Measurements from ENCODE around the gene KRT33B.
"Not testable (repeated sequence)": the region's sequence is repeated elsewhere in the genome, so short reads cannot be mapped to it uniquely, and the experiment has no call there.

KRT33B gene

DNA sequence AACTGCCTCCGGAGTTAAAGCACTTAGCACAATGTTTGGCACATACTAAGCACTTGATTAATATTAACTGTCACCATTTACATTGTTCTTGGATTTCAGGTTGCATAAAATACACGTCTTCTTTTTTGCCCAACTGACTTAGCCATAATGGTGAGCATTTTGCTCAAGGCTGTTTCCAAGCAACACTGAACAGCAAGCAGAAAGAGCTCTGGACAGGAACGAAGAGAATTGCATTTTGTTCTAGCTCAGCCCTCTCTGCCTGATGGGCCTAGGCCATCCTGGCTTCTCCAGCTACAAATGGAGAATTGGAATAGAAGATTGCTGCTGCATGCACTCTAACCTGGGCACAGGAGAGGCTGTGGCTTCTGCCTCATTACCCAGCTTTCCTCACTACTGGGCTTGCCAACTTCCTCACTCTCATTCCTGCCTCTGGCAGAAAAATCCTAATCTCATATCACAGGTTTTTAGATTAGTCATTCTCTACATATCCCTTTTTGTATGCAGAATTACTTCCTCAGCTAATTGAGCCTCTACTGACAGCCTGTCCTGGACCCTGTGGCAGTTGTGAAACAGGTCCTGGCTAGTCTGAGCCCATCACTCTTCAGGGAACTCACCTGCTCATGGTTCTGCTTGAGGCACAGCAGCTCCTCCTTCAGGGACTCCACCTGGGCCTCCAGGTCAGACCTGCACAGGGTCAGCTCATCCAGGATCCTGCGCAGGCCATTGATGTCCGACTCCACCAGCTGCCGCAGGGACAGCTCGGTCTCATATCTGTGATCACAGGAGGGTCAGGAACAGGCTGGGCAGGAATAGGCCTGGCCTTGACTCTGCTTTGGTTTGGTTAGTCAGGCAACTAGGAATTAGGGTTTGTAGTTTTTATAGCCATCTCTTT is 21.5 kb downstream of the KRT33B start:
- no peak for DNase-seq (ENCODE audit: low read depth in 2 of 2)

DNA sequence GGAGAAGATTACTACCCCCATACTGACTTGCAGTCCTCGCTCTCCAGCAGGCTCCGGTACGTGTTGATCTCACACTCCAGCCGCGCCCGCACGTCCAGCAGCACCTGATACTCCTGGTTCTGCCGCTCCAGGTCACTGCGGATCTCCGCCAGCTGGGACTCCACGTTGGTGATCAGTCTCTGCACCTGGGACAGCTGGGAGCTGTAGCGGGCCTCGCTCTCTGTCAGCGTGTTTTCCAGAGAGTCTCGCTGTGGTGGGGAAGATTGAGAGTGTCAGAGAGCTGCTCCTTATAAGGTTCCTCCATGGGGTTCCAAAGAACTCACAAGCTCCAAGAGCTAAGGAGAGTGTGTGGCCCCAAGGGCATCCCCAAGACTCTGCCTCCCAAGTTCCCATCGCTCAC is 23.2 kb downstream of the KRT33B start:
- not testable (repeated sequence) for DNase-seq (ENCODE audit: low read depth in 2 of 2)

GRCh38 chr17:41345992-41346391 is 23.6 kb downstream of the KRT33B start:
- DNase-seq (ENCODE audit: low read depth in 2 of 2): no peak

GRCh38 chr17:41343029-41343428 is 26.6 kb downstream of the KRT33B start:
- DNase-seq (ENCODE audit: low read depth in 2 of 2): no peak

DNA sequence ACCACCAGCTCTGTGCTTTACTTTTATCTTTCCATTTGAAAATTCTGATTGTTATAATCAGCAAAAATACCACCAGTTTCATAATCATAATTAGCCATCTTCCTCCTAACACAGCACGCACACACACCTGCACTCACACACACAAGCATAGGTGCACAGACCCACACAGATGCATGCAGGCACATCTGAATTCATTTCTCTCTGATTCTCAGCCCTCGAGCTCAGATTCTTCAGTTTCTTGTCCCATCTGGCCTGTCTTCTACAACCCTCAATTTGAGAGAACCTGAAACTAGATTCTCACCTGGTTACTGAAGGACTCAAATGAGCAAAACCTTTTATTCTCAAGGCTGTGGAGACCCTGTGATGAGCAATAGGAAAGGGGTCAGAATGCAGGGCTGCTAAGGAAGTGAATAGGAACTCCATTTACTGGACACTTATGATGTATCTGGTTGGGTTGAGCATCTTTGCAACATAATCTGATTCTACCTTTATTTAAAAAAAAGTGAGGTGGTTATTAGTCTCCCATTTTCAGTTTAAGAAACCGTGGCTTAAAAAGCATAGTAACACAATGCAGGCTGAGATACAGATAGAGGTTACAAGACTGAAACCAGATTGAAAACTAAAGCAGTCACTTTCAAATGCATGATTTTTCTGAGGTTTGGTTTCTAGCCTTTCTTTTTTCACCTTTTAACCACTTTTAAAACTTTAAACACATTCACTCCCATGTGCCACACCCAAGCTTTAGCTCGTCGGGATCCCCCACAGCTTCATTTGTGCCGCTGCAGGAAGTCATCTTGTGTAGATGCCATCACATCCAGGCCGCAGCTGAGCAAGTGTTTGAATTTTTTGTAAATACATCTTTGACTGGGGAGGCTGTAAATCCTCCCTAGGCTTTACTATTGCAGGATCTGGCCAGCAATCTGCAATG is 28.4 kb downstream of the KRT33B start:
- DNase-seq (ENCODE audit: low read depth in 2 of 2): peak in 1 of 2 donors; percentile 19

- DNase-seq (ENCODE audit: low read depth in 2 of 2): no peak
Observed at GRCh38 chr17:41340494-41340893, 29.1 kb downstream of the KRT33B start.

DNA sequence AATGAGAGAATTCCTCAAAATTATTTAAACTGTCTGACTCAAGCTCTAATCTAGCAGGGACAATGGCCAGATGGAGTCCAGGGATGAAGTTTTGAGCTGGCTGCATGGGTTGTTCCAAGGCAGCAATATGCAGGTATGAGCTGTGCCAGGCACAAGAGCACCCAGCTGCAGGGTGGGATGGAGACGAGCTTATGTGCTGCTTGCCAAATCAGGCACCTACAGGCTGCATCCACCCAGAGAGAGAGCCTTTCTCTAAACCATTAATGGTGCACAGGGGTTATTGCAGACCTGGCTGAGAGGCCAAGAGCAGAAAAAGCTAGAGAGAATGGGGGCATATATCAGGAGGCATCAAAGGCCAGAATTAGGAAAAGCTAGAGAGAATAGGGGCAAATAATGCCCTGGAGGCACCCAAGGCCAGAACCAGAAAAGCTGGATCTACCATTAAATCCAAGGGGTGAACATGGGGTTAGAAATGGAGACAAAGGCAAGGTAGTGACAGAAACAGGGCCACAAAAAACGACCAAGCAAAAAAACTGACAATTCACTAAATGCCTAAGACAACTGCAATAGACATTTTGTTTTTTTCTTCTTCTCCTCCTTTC is 29.9 kb downstream of the KRT33B start:
- DNase-seq (ENCODE audit: low read depth in 2 of 2): no peak

DNA sequence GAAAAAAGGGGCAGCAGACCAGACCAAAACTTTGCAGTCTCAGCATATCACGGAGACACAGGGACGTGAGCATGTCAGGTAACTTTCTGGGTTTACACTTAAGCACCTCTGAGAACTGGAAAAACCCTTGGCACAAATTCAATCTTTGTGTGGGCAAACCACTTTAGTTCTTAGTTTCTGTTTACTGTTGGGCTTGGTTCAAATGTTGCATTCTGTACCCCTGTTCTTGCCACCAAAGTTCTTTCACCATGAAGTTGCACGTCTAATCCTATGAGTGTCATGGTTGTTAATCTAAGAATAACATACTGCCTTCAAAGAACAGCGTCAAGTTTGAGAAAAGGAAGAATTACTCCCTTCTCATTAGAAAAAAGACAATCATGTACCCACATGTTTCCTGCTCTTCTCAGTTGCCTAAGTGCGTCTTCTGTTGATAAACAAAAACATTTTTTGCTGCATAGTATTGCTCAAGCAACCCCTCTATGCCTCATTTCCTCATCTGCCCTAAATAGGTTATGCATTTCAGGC is 30.6 kb downstream of the KRT33B start:
- DNase-seq (ENCODE audit: low read depth in 2 of 2): no peak

DNA sequence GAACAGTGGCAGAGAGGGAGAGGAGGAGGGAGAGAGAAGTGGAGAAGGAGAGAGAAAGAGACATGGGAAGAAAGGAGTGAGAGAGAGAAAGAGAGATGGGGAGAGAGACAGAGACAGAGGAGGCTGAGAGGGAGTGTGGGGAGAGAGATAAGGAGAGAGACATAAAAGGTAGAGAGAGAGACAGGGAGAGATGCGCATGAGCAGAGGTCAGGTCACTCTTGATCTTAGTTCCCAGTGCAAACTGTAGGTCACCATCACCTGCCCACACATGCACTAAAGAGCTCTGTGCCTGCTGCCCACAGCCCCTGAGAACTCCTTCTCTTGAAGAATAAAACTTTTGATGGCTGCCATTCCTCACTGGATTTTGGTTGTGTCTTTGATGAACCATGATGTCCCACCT is 33.9 kb downstream of the KRT33B start:
- no peak for DNase-seq (ENCODE audit: low read depth in 2 of 2)

DNA sequence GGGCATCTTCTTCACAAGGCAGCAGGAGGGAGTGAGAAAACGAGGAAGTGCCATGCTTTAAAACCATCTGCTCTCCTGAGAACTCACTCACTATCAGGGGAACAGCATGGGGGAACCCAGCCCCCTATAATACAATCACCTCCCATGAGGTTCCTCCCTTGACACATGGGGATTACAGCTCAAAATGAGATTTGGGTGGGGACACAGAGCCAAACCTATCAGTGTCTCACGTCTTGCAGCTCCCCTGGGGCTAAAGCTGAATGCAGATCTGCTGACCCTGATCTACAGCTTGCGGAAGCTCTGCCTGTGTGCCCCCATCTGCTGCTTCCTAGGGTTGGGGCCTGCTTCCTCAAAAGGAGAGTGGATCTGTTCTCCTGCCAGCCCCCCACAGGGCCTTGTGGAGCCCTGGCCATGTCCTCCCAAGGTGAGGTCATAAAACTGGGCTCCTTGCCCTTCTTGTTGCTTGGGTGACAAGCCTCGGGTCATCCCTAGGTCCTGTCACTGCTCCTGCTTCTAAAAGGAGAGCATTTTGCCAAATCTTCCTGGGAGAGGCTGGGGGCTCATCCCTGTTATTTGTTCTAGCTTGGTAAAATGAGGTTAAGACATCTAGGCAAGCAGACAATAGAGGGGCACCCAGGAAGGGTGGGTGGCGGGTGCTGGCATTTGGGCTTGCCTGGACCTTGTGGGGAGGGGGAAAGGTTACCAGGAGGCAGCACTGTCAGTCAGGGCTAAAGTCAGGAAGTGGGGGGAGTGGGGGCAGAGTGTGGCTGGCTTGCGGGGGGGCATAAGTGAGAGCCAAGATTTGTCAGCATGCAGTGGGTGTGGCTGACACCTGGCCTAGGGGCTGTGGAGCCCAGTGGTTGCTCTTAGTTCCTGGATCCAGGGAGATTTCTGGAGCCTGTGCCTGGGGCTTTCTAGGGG is 35.0 kb downstream of the KRT33B start:
- DNase-seq (ENCODE audit: low read depth in 2 of 2): no peak

DNA sequence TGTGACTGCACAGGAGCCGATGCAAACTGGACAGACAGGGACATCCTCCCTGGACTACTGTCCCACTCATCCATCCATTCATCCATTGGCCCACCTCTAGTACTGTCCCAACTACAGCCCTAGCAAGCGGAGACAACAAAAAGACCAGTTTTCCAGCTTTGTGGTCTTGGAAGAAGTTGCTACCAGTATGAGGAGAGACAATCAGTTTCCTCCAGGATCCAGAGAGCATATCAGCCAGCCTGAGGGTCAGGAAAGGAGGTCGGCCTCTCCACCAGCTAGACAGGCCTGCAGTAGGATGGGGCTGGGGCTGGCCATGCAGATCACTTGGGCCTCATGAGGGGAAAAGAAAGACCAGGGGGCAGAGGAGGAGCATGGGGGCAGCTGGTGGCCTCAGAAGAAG is 35.8 kb downstream of the KRT33B start:
- no peak for DNase-seq (ENCODE audit: low read depth in 2 of 2)

DNA sequence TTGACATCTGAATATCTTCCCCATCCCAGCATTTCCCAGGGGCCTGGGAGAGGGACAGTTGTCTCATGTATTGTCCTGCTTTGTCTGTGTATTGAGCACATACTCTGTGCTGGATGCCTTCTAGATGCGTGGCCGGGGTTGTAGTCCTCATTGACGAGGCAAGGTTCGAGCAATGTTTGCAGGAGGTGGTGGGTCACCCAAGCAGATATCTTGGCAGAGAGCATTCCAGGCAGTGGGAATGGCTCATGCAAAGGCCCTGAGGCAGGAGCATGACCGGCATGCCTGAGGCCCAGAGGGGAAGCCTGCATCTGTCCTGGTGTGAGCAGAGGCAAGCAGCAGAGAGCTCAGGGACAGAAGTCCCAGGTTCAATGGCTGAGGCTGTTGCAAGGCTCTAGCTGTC is 36.5 kb downstream of the KRT33B start:
- no peak for DNase-seq (ENCODE audit: low read depth in 2 of 2)

GRCh38 chr17:41332239-41332638 is 37.4 kb downstream of the KRT33B start:
- no peak for DNase-seq (ENCODE audit: low read depth in 2 of 2)

DNA sequence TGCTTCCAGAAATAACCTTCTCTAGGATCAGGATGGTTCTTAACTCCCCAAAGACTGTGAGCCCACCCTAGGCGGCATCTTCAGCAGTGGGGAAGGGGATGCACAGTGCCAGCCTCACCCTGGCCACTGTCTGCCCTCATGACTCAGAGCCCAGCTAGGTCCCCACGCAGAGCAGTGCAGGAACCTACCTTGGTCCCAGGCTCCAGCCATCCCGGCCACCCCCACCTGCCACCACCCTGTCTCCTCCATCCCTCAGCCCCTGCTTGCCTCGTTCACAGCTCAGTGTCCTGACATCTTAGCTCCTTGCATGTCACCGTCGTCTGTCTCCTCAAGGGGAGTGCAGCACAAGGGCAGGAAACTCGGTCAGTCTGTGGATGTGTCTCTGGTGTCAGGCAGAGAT is 38.0 kb downstream of the KRT33B start:
- DNase-seq (ENCODE audit: low read depth in 2 of 2): no peak

DNA sequence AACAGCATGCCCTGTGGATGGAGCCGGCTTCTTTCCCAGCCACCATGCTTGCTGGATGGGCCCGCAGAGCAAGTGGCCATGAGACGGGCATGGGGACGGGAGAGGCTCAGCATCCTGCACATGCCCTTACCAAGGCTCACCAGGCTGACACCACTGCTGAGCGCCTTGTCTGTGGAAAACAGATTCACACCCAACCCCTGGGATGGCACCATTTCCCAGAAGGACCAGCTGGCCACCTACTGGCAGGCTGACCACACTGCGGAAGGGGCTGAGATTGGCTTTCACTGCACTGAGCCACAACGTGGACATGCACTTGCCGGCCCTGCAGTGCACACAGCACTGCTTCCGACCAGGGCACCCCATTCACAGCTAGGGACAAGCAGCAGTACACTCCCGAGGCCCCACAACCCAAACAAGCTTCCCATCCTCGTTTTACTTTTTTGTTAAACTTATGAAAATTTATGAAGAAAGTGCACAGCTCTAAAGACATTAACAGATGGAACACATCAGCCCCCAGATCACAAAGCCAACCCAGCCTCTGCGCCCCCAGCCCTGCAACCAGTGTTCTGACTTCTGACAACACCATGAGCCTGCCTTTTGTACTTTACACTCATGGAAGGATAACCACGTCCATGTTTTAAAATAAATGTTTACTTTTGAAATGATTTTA is 40.2 kb downstream of the KRT33B start:
- DNase-seq (ENCODE audit: low read depth in 2 of 2): no peak

DNA sequence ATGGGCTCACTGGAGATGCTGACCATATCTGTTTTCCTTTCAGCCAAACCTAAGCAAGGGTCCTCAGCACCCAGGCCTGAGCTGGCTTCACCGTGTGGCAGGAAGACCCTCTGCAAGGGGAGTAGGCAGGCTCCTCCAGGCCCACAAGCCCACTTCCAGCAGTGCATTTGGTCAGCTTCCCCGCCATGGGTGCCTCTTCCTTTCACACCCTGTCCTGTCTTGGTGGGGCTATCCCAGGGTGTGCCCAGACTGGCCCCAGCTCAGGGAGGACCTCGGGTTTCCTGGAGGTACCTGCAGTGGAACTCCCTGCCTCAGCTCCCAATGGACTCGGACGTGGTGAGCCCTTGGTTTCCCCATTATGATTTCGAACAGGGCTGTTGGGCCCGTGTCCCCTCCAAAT is 41.4 kb downstream of the KRT33B start:
- no peak for DNase-seq (ENCODE audit: low read depth in 2 of 2)

- no peak for DNase-seq (ENCODE audit: low read depth in 2 of 2)
Observed at GRCh38 chr17:41327411-41328120, 42.0 kb downstream of the KRT33B start.

DNA sequence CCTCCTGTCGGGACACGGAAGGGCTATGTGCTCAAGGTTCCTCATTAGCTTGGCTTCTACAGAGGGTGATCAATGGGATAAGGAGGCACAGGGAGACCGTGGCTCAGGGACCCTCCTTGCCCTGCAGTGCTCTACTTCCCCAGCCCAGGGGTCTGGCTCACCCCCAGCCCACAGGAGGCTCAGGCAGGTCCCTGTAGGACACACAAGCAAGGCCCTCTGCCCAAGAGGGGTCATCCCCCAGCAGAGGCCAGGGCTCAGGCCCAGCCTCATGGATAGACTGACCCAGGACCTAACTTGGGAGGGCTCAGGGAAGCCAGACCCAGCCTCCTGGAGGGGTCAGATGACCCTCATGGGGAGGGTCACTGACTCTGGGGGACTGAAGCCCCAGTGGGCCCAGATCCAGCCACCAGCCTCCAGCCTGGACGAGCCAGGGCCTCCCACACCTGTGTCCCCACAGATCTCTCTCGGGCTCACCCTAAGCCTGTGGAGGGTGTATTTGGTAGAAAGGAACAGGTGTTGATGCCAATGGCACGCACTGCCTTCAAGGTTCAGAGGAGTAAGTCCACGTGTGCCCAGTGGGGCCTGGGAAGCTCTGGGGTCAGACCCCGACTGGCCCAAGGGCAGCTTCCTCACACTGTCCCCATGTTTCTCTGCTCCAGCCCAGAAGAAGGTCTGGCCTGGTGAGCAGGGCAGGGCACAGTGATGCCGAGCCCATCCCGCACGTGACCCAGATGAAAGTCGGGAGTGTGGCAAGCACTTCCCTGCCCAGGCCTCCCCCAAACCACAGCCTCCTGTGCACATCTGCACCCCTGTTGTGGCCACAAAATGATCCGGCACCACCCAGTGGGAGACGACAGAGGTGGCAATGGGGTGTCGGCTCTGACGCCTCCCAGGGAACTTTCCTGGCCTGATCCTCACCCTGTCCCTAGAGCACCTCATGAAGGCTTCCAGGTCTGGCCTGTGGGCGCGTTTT is 43.2 kb downstream of the KRT33B start:
- DNase-seq (ENCODE audit: low read depth in 2 of 2): no peak

GRCh38 chr17:41325611-41326010 is 44.0 kb downstream of the KRT33B start:
- DNase-seq (ENCODE audit: low read depth in 2 of 2): no peak

All from activated CD4-positive, alpha-beta T cell treated with anti-CD3 and anti-CD28 coated beads for 24 hours (primary cell).